Inflammatory macrophage treated with lipopolysaccharide for 1 hour (primary cell): ENCODE measurements around the gene NOD2.
A peak's percentile ranks its signal among the peaks of the same experiment; 100 is the strongest.

Experiments
- DNase-seq, 2 donors: peaks; one replicate each; pipeline ENCODE4 v3.0.0-alpha.2; 2020 to 2022

NOD2 gene

DNA sequence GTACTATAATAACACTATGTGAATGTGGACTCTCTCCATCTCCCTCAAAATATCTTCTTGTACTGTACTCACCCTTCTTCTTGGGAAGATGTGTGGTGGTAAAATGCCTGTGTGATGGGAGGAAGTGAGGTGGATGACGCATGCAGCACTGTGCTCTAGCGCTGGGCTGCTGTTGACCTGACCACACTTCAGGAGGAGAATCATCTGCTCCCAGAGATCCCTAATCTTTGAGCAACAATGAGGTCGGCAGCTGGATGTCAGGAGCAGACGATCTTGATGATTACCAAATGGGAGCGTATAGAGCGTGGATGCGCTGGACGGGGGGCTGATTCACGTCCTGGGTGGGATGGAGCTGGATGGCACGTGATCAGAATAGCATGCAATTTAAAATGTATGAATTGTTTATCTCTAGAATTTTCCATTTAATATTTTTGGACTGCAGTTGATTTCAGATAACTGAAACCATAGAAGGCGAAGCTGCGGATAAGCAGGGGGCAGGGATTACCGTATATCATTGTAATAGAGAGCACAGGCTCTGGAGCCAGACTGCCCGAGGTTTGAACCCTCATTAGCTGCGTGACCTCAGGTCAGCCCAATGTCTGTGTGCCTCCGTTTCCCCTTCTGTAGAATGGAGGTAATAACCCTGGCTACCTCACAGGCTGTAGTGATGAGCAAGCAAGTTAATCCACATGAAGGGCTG is 24.8 kb downstream of the NOD2 start:
- DNase-seq, result no peak

DNA sequence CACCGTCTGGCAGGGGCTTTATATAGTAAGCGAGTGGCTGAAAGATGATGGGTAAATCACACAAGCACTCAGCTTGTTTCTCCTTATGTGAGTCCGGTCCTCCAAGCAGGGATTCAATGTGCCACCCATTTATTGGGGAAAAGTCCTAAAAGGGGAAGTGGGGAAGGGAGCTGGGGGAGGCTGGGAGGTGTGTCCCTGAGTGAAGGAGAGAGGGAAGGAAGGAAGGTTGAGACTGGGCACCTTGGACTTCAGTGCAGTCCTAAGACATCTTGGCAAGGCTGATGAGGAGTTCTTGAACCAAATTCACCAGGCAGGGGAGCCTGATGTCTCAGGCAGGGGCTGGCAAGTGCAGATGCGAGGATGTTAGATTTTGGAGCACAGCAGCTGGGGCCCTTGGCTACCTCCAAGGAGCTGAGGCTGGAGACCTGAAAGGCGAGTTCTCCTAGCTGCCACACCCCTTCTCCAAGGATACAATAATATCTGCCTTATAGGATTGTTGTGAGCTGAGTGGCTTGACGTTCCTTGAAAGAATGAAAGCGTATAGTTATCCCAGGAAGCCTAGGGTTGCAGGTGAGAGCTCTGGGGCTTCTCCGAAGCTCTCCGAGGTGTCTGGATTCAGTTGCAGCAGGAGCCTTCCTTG is 25.5 kb downstream of the NOD2 start:
- DNase-seq, result no peak

DNA sequence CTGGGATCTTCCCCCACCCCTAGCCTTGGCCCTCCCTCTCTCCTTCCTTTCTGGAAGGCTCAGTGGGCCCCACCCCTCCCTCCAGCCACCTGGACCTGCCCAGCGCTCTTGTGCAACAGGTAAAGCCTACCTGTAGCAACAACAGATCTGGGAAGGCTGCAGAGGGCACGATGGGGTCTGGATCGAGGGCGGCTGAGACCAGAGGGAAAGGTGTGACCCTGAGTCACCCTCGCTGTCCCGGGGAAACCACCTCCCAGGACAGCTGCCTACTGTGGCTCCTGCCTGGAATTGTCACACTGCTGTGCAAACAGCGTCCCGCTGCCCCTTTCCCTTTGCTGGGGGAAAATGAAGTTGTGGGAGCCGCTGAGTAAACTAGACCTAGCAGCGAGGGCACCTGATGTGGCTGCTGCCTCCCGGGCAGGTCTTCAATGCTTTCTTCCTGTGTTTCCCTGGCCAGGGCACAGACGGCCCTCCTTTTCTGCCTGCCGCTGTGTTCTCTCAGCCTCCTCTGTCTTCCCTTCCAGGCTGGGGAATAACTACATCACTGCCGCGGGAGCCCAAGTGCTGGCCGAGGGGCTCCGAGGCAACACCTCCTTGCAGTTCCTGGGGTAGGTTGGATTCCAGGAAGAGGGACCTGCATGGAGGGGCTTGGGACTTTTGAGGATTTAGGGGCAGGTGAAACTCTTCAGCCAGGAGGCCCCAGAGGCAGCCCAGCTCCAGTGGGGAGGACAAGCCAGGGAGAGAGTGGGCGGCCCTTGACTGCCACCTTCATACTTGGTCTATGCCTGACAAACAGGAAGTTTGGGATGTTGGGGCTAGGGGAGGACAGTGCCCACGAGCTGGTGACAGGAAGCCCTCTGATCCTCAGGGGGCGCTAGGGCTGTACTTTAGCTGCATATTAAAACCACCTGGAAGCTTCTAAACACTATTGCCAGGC is 26.3 kb downstream of the NOD2 start:
- no peak for DNase-seq

DNA sequence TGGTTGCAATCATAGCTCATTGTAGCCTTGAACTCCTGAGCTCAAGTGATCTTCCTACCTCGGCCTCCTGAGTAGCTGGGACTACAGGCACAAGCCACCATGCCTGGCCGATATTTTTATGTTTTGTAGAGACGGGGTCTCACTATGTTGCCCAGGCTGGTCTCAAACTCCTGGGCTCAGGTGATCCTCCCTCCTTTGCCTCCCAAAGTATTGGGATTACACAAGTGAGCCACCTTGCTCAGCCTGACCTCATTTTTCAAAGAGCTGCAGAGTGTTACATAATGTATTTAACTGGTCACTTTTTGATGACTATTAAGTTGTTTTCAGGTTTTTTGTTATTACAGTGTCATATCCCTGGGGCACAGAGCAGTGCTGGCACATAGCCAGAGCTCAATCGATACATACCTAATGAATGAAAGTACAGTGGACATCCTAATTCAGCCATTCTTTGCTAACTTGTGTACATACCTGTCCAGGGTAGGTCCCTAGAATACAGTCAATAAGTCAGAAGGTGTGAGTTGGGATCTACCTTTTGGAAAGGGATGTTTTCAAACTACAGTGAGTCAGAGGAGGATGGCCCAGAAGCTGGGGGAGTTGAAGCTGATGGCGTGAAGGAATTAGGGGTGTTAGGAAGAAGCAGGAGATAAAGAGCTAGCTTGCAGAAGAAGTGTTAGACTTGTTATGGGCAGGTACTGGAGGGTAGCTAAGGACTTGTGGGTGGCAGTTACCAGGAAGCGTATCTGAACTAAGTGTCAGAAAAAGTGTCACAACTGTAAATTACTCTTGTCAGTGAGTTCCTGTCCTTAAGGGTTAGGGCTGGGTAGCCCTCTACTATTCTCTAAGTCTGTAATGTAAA is 28.4 kb downstream of the NOD2 start:
- DNase-seq, result no peak

DNA sequence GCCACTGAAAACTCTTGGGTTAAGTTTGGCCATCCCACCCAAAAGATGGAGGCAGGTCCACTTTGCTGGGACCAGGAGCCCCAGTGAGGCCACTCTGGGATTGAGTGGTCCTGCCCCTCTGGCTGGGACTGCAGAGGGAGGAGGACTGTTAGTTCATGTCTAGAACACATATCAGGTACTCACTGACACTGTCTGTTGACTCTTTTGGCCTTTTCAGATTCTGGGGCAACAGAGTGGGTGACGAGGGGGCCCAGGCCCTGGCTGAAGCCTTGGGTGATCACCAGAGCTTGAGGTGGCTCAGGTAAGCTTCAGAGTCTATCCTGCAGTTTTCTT is 29.0 kb downstream of the NOD2 start:
- DNase-seq, result no peak

DNA sequence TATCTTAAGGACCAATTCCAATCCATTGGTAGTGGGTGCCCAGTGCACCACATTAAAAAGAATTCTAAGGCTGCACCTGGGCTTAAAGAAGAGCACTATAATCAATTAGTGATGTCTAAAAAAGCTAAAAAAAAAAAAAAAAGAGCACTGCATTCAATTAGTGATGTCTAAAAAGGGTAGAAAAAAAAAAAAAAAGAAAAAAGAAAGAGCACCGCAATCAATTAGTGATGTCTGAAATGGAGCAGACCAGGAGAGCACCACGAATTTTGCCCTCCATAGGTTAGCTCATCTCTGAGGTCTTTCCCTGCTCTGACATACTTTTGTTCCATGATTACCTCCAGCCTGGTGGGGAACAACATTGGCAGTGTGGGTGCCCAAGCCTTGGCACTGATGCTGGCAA is 29.6 kb downstream of the NOD2 start:
- no peak for DNase-seq

DNA sequence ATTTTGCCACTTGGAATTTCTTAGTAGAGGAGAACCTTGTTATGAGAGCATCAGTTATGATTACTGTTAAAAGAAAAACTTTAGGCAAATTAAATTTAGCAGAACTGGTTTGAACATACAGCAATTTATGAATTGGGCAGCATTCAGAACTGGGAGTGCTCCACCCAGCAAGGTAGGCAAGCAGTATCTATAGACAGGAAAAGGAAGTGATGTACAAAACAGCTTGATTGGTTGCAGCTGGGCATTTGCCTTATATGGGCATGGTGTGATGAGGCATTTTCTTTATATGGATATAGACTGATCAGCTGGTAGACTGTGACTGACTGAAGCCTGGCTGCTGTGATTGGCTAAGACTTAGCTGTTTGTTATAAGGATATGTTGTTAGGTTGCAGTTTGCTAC is 30.9 kb downstream of the NOD2 start:
- no peak for DNase-seq

DNA sequence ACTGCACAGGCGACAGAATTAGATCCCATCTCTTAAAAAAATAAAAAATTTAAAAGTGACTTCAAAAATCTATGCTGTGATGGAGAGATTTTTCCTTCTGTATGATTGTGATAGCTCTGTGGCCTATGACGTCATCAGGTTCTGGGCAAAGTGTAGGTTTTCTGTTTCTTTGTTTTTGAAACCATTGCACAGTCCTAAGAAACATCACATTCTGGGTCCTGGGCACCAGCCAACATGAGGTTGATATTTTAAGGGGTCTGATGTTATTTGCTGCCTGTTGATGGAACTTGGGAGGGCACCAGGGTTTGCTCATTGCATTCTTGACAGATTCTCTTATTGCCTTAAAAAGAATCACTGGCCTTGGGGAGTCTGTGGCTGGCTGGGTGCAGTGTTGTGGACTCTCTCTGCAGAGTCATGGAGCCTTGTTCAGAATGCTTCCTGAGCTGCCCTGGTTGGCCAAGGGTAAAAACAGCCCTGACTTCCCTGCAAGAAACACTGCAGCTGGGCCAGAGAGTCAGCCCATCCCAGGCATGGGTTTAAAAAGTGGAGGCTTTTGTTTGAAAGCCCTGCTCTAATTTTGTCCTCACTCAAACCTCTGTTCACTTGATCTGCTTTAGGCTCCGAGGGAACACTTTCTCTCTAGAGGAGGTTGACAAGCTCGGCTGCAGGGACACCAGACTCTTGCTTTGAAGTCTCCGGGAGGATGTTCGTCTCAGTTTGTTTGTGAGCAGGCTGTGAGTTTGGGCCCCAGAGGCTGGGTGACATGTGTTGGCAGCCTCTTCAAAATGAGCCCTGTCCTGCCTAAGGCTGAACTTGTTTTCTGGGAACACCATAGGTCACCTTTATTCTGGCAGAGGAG is 38.0 kb downstream of the NOD2 start:
- DNase-seq, result no peak

DNA sequence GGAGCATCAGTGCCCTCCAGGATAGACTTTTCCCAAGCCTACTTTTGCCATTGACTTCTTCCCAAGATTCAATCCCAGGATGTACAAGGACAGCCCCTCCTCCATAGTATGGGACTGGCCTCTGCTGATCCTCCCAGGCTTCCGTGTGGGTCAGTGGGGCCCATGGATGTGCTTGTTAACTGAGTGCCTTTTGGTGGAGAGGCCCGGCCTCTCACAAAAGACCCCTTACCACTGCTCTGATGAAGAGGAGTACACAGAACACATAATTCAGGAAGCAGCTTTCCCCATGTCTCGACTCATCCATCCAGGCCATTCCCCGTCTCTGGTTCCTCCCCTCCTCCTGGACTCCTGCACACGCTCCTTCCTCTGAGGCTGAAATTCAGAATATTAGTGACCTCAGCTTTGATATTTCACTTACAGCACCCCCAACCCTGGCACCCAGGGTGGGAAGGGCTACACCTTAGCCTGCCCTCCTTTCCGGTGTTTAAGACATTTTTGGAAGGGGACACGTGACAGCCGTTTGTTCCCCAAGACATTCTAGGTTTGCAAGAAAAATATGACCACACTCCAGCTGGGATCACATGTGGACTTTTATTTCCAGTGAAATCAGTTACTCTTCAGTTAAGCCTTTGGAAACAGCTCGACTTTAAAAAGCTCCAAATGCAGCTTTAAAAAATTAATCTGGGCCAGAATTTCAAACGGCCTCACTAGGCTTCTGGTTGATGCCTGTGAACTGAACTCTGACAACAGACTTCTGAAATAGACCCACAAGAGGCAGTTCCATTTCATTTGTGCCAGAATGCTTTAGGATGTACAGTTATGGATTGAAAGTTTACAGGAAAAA is 38.8 kb downstream of the NOD2 start:
- DNase-seq, result no peak

DNA sequence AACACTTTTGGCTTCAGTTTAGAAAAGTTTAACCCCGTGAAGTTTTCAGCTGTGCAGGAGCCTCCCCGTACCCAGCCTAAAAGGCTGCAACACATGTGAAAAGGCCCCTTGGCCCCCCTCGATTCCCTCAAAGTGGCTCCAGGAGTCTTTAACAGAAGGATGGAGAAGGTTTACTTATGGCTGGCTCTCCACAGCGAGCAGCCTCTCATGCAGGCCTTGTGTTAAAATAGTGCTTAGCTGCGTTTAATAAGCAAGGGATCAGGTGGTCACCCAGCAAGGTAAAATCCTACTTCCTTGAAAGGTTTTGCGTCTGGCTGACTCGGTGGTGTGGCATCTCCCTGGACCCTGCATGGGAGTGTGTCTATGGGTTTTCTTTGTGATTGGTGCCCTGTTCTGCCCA is 40.1 kb downstream of the NOD2 start:
- DNase-seq, result no peak

DNA sequence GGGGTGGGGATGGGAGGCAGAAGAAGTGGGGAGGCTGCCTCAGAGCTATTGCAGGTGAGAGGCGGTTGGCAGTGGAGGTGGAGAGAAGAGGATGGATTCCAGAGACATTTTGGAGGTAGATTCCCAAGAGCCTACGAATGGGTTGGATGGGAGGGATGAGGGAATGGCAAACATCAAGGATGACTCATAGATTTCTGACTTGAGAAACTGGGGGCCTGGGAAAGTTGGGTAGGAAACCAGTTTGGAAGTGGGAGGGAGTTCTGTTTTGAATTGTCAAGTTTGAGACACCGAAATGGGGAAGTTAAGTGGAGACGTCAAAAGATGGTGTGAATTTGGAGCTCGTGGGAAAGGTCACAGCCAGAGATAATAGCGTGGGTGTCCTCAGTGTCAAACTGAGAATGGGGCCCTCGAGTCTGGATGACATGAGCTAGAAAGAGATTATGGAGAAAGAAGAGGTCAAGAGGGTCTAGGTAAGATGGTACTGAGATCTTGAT is 42.3 kb downstream of the NOD2 start:
- DNase-seq, result peak; percentile 87 to 97

DNA sequence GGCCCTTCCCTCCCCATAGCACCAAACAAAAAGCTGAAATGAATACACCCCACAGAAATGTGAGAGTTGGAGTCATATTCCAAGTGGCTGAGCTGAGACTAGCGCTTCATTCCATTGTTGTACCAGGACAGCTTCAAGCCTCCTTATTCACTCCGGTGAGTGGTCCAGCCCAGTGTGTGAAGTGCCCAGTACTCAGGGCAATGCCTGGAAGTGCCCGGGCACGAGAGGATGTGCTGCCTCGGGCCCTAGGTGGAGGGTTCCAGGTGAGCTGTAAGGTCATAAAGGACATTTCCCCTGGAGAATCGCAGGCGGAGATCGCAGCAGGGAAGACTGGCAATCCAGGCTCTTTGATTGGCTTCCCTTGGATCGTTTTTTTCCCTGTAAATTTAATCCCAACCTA is 43.0 kb downstream of the NOD2 start:
- DNase-seq, result no peak

DNA sequence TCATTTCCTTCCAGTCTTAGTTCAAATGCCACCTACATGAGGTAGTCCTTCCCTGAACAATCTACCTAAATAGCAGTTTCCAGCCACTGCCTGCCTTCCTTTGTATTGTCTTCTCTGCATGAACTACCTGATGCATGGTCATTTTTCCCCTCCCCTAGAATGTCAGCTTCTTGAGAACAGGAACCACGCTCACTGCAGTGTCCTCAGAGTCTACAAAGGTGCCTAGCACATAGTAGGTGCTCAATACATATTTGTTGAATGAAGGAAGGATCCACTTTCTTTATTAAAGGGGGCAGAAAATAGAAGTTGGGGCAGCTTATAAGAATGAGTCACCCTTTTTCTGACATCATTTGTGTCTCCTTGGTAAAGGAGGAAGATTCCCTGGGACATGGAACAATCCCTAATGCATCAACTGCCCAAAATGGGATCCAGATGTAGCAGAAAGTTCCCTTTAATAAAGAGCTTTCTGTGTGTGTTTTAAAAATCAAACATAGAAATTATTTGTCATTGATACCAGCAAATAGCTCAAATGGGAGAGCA is 44.1 kb downstream of the NOD2 start:
- no peak for DNase-seq

DNA sequence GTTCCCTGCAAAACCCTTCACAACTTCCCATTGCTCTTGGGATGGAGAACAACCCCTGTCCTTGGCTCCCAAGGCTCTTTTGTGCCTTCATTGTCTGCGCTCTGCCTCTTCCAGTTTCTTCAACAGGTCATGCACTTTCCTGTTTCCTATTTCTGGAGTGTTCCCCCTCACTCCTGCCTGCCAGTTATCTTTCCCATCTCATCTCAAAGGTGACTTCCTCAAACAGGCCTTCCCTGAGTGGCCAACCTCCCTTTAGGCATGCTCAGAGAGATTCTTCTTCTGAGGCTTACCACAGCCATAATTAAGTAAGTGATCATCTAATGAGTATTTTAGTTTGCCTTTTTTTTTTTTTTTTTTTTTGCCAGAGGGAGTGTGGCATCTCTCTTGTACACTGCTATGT is 45.6 kb downstream of the NOD2 start:
- DNase-seq, result no peak

DNA sequence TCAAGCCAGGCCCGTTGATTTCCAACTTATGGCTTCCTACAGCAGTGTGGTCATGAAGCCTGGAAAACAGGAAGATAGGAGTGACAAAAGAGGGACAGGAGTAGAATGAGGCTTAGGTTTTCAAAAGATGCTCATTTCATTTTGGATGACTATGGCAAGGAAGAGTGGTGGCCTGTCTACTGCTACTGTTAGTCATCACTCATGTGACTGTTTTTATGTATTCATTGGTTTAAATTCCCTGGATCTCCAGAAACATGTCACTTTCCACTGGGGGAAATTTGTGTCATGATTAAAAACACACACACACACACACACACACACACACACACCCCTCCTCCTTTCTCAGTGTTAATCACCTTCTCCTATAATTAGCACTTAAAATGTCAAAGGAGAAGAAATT is 47.3 kb downstream of the NOD2 start:
- peak; percentile 38 to 74 for DNase-seq

DNA sequence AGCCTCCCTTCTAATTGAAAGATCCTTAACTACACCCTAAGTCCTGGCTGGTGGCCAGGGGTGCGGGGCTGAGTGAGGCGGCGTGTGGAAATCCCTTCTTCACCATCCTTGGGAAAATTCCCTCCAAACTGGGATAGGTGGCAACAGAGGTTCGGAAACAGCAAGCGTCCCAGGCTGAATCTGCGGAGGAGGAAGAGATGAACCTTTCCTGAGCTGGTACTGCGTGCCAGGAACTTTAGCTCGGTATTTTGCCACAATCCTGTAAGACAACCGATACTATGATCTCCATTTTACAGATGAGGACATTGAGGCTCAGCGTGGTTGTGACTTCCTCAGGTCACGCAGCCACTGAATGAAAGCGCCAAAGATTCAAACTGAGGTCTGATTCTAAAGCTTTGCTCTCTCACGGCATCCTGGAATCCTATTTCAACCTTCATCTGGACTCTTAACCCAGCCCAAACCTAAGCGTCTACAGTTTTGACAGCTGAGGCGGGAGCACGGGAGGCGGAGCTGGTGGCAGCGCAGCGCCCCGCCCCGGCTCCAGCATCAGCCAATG is 47.9 kb downstream of the NOD2 start:
- no peak for DNase-seq

DNA sequence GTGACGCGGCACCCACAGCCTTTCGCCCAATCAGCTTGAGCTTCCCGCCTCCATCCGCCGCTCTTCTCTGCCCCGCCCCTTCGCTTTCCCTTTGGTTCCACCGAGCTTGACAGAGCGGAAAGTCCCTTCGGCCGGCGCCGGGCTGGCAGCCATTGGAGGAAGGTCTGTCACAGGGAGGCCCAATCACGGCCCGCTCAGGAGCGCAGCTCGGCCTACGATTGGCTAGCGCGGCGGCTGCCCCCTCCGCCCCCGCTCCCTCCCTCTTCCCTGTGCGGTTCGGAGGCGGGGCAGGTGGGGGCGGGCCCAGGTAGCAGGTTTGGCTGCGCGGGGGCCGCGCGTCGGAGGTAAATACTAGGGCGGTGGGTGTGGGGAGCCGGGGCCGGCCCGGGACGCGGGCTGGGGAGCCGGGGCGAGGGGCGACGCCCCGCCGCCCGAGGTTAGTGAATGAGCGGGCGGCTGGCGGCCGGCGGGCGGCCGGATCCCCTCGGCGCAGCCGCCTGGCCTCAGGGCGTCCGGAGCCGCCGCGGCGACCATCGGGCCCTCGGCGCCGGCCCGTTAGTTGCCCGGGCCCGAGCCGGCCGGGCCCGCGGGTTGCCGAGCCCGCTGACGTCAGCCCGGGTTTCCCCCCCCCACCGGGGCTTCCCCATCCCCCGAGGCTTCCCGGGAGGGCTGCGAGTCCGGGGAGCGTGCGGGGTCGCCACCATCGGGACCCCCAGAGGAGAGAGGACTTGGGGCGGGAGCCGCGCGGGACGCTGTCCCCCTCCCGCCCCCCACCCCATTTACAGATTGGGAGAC is 48.6 kb downstream of the NOD2 start, which contains the start of gene CYLD:
CYLD (plus strand) TSS at position 306 of the 795 bp plus-strand sequence. CDS start 7,613 bp downstream, outside the sequence.
- DNase-seq, result peak; percentile 100

DNA sequence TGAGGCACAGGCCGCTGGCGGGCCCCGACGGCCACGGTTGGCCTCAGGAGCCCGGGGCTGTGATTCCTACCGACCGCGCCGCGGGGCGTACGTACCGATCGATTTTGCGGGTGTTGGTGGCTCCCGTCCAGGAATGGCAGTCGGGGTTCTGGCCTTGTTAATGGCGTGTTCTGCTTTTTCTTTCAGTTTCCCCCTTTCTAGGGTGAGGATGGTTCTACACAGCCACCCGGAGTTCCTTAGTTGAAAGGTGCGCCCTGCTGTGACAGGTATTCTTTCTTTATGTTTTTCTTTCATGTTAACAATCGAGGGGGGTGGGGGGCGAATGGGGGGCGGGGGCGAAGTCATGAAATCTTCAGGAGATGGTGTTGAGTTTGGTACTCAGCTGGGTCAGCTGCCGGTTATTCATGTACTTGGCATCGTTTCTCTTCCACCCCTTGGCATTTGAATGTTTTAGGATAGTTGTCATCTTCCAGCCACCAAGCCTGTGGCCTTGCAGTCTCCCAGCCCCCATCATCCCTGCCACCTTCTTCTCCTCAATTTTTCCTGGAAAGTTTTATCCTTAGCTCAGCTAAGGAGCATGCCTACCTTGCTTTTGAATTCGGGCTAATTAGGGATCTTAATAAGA is 49.3 kb downstream of the NOD2 start:
- peak; percentile 31 to 53 for DNase-seq
